NCI-H2171 (cell line): ENCODE measurements around the gene GALR3.
A peak's percentile ranks its signal among the peaks of the same experiment; 100 is the strongest.

Experiments
- DNase-seq: peaks from one replicate; lab custom pipeline; 2025; lab: John Stamatoyannopoulos, UW

GALR3 gene

DNA sequence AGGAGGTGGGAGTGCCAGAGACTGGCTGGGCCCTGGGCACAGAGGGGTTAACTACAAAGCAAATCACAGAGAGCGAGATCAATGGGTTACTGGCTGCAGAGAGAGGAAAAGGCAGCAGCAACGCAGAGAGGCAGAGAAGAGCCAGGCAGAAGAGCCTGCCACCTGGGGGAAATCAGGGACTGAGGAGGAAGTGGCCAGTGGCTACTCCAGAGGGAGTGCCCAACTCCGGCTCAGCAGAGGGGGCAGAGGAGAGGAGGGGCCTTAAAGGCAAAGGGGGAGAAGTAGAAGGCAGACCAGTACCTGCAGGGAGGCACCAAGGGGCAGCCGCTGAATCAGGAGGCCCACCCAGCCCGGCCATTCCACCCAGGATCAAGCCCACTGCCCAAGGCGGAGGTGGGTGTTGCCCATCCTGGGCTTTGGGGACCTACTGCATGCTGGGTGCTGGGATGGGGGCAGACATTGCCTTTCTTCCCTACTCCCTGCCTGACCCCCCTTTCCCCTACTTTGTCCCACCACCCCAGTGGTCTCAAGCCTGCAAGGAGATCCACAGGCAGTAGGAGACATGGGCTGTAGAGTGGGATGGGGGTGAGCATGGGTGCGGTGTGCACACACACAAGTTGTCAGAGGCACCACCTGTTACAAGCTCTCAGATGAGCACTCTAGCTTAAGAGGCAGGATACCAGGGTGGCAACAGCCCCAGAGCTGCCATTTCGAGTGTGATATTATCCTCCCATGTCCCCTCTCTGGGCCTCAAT, 926 bp upstream of the GALR3 start:
- DNase-seq: no peak

GRCh38 chr22:37824674-37825641, 1.8 kb downstream of the GALR3 start:
- DNase-seq: no peak

- peak; percentile 41 for DNase-seq
Measured at GRCh38 chr22:37827056-37827455, 3.9 kb downstream of the GALR3 start.

DNA sequence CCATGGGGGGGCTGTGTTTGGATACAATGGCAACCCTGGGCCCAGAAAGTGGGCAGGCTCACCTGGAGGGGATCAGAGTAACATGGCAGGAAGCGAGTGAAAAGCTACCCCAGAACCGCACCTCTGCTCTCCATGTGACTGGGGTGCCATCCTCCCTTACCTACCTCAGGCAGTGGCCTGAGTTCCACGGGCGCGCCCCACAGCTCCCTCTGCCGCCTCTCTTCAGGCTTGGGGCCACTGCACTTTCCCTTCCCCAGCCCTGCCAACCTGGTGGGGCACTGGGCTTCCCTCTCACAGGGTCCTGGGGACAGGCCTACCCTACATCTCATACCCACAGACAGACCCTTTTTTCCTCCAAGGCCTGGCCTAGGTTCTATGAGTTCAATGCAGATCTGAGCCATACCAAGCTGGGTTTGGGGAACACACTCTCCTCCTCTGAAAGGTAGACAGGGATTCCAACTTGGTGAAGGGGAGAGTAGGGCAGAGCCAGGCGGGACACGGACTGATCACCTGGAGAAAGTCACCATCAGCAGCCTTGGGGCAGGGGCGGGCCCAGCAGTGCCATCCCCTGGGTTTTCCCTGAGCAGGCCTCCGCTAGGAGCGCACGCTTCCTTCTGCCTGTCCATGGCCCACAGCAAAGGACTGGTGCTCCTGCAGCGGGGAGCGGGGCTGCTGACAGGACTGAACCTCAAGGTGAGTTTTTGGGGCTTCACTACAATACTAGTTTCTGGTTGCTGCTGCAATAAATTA, 7.1 kb downstream of the GALR3 start:
- no peak for DNase-seq

DNA sequence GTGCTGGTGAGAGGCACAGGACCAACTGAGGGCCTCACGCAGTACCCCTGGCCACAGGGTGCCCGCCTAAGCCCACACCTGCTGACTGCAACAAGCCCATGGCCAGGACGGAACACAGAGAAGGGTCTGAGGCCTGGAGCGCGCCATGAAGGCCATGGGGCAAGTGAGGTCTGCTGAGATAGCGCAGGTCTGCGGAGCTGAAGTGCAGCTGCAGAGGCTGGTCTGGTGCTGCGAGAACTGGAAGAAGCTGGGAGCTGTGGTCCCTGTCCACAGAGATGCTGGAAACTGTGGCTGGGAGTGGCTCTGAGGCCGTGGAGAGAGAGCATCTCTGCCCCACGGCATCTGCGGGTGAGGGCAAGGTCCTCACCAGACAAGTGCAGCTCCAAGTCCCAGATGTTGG, 8.3 kb downstream of the GALR3 start:
- no peak for DNase-seq

DNA sequence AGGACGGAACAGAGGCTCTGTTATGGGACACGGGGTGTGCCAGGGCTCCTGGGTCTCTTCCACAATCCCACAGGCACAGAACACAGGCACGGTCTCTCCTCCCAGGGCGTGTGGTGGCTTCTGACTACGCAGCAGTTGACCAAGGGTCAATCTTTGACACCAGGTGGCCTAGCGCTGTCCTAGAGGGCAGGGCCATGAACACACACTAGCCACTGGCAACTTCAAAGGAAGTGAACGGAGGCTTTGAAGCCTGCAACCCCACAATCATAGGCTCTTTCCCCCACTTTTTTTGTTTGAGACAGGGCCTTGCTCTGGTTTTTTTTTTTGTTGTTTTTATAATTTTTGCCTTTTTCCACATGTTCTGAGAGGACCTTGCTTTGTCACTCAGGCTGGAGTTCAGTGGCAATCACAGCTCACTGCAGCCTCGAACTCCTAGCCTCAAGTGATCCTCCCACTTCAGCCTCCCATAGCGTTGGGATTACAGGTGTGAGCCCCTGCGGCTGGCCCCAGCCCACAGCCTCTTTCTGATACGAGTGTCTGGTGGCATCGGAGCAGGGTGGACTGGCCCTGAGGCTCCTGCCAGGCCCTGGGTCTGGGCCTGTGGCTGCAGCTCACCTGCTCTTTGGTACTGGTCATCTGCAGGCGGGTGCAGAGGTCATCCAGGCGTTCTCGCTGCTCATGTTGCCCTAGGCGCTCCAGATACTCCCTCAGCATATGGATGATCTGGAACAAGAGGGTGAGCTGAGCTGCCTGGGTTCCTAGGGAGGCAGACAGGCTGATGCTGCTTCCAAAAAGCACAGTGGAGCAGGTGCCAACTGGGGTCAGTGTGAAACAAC, 9.1 kb downstream of the GALR3 start:
- DNase-seq: no peak

DNA sequence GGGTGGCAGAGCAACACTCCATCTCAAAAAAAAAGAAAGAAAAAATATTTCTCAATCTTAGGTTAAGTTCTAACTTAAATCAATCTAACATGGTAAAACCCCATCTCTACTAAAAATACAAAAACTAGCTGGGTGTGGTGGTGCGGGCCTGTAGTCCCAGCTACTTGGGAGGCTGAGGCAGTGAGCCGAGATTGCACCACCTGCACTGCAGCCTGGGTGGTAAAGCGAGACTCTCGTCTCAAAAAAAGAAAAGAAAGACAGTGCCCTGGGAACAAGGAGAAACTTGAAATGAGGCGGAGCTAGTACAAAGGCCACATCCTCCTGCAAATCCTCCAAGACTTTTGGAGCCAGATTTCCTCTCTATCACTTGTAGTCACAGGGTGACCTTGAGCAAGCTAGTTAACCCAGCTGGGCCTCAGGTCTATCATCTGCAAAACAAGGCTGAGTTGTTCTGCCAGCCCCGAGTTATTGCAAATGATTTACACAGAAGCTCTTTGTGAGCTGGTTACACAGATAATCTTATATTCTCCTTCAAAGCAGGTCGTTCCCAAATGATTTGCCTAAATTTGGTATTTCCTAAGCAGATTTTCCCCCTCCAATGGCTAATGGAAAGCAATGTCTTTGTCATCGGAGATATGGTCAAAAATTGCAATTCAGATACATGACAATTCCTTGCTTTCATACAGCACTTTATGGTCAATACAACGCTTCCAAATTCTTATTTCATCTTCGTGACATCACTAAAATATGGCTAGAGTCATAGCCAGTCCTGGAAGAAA, 19.0 kb downstream of the GALR3 start:
- DNase-seq: no peak

DNA sequence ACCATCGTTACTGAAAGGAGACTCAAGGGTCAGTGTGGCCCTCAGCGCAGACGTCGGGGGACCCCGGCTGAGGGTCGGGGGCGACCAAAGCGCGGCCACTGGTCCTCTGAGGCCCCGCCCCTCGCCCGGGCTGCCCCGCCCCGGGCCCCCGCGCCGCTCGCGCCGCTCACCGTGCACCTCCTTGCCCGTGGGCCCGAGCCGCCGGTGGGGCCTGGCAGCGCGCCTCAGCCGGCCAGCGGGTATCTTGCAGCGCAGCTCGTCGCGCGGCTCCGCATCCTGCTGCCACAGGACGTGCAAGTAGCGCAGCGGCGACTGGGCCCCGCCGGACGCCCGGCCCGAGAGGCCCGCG, 20.5 kb downstream of the GALR3 start:
- peak; percentile 38 for DNase-seq

GRCh38 chr22:37844904-37845329, 21.7 kb downstream of the GALR3 start:
- no peak for DNase-seq

- no peak for DNase-seq
Measured at GRCh38 chr22:37846433-37846832, 23.3 kb downstream of the GALR3 start.

- peak; percentile 2 for DNase-seq
Measured at GRCh38 chr22:37848587-37849088, 25.5 kb downstream of the GALR3 start.

DNA sequence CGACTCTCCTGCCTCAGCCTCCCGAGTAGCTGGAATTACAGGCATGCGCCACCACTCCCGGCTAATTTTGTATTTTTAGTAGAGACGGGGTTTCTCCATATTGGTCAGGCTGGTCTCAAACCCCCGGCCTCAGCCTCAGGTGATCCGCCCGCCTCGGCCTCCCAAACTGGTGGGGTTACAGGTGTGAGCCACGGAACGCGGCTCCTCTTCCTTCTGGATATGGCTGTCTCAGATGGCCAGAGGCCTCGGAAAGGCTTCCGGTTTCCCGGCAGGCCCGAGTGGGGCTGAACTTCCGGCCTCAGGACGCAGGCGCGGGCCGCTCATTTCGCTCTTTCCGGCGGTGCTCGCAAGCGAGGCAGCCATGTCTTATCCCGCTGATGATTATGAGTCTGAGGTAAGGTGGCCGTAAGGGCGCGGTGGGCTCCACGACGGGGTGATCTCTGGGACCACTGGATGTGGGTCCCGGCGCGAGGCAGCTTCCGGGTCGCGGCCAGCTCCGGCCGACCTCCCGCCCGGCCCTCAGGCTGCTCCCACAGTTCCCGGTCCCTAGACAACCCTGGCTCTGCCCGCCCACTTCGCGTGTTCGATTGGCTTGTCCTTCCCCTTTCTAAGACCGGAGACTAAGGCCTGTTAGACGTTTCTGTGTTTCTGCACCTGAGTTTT, 26.0 kb downstream of the GALR3 start, which contains the start of gene EIF3L:
Gene EIF3L, plus strand, starts transcription at position 331 of the 663 bp plus-strand sequence. Its CDS starts 31 bp downstream, at position 362.
- DNase-seq: peak; percentile 90

- no peak for DNase-seq
Measured at GRCh38 chr22:37850801-37851200, 27.6 kb downstream of the GALR3 start.

DNA sequence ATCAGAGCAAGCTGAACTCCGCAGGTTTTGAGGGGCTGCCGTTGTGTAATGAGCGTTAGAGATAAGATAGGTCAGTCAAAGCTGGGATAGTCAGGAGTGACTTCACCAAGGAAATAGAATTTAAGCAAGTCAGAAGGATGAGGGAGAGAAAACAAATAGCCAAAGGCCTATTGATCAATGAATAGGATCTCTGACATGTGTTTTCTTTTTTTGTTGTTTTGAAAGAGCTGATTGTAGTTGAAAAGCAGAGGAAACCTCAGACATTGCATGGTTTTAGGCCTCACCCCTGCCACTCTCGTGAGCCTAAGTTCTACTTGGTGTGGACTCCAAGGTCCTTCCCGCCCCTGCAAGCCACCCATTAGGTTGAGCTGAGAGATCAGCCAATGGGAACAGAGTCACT, 29.2 kb downstream of the GALR3 start:
- no peak for DNase-seq

- no peak for DNase-seq
Measured at GRCh38 chr22:37854946-37855345, 31.8 kb downstream of the GALR3 start.

DNA sequence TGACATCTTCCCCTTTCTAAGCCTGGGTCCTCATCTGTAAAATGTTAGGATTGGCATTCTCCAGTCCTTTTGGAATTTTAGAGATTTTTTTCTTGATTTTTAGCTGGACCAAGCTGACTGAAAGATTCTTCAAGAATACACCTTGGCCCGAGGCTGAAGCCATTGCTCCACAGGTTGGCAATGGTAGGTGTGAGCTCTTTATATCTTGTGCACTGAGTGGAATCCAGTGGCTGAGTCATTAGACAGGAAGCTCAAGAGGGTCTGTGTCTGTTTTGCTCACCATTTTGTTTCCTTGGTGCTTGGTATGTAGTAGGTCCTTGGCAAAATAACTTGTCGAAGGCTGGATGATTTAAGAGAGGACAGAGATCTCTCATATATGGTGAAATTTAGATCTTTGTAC, 32.3 kb downstream of the GALR3 start:
- DNase-seq: no peak

- no peak for DNase-seq
Measured at GRCh38 chr22:37860796-37861421, 37.7 kb downstream of the GALR3 start.

GRCh38 chr22:37862570-37863325, 39.6 kb downstream of the GALR3 start:
- DNase-seq: no peak

DNA sequence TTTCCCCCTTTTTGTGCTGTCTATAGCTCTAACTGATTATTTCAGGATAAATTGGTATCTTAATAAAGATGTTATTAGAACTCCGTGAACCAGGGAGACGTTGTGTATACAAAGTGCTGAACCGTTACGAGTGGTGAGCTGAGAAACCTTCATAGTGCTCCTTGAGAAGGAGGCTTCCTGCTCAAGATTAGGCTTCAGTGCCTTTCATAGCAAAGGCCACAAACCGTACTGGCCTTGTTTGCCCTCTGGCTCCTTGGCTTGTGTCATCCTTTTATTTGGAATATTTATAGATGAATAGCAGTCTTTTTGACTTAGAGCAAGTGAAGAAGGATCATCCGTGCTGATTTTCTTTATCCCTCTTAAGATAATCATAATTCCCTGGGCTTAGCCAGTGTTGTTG, 42.3 kb downstream of the GALR3 start:
- DNase-seq: no peak
